NCI-H187 (cell line): Measurements from ENCODE around the gene TRIM71.

Experiments
- DNase-seq, 2 experiments: peaks; one replicate each; lab custom pipeline; 2025; lab: John Stamatoyannopoulos, UW

The TRIM71 gene

DNA sequence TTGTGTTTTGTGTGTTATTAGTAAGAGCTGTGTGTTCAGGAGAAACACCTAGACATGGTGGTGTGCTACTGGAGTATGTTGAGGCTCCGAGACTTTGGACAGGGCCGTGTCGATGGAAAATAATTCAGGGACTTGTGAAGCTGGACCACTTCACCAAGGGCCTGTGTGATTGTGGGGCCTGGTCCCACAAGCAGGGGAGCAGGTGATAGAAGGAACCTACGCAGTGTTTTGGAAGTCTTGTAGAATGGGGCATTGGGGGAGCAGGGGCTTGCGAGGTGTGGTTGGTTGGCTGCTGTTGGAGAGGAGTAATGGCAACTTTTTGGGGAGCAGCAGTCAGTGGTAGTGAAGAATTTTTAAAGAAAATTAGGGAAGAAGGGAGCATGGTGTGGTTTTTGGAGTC, 48.7 kb downstream of the TRIM71 start:
- DNase-seq: no peak

DNA sequence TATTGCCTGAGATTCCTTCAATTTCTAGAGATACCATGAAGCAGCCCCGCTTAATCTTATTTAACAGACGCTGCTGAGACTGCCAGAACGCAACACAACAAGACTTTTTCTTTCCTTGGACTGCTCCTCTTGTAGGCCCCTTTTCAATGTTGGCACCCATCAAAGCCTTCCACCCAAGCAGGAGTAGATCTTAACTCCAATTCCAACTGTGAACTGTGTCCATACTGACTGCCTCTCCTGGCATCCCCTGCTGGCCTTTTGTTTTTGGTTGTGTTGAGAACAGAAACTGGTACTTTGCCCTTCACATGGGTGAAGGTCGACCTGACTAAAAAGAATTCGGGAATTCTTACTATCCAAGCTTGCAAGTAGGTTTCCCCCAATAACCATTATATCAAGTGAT, 50.2 kb downstream of the TRIM71 start:
- DNase-seq: no peak

DNA sequence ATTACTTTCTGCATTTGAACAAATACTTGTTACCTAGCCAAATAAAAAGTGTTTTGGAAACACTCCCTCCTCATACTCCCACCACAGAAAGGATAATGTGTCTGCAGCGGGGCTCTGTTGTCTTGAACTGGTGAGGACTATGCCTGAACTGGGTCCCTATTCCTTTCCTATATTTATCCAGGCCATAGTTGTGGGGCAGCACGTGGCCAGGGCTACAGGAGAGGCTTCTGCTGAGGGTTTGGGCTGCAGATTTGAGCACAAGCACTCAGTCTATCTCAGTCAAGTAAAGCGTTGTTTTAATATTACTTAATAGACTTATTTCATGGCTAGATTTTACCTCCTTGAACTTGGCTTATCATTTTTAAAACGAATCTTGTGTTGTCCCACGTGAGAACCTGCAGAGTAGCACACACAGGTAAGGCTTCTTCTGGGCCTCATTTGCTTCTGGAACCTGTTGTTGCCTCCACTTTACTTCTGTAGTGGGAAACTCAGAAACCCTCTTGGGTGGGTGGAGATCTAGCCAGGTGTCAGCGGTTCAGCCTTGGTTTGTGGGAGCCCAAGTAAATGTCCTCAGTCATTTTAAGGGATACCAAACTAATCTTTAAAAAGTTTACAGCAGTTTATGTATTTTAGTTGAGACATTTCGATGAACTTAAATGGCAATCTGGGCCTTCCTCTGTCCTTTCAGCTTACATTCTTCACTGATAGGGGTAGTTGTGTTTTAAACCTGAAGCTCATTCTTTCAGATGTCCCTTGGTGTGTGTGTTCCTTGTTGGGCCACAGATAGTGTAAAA, 51.1 kb downstream of the TRIM71 start:
- DNase-seq: no peak

DNA sequence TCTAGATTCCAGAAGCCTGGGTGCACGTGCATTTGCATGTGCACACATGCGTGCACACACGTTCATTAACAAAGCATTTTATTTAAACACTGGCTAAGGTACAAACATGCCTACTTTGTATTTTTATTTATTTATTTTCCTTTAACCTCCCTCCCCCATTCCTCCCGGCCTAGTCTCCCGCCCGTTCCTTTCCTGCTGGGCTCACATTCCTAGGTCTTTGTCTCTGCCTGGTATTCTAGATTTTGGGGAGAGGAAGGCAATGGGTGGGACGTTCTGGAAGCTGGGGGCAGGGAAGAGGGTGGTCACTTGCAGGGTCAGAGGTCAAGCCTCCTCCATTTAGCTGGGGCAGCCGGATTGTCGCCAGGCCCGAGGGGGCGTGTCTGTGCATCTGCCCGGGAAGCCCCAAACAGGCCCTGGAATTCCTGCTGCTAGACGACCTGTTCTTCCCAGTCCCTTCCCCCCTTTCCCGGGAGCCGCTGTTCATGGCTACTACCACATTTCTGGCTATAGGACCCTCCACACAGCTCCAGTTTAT, 51.8 kb downstream of the TRIM71 start:
- no peak for DNase-seq

DNA sequence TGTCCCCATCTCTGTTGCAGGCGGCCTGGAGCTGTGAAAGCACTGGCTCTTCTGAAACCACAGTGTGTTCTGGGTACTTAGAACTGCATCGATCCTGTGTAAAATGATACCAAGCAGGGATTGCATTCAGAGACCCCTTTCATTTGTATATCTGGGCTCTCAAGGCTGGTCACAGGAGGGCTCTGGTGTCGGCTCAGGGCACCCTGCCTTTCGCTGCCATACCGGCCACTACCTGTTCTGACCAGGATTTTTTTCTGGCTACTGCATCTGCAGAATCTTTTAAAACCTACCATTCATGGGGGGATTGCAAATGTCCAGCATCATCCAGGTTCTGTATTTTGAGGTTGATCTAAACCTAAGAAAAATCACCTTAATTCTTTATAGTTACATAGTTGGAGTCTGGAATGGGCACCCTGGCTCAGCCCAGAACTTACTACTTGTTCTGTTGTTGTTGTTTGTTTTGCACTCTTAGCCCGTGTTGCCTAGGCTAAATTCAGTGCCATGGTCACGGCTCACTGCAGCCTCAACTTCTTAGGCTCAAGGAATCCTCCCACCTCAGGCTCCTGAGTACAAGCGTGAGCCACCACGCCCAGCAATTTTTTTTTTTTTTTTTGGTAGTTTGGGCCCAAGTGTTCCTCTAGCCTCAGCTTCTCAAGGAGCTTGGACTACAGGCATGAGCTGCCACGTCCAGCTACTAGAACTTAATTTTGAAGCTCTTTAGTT, 52.7 kb downstream of the TRIM71 start:
- no peak for DNase-seq

DNA sequence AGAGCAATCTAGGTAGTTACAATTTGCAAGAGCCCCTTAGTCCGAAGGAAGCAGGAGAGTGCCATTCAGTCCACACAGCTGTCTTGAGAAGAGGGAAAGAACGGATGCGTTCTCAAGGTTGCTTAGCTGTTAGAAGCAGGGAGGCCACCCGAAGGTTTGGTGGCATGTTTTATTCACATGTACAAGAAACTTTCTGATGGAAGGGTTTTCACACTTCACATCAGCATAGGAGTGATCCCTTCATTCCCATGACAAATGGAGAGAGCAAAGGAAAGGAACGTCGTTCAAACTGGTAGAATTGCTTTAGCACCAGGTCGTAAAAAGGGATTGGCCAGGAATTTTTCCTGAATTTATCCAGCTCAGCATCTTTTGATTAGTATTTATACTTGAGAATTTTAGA, 53.5 kb downstream of the TRIM71 start:
- no peak for DNase-seq

DNA sequence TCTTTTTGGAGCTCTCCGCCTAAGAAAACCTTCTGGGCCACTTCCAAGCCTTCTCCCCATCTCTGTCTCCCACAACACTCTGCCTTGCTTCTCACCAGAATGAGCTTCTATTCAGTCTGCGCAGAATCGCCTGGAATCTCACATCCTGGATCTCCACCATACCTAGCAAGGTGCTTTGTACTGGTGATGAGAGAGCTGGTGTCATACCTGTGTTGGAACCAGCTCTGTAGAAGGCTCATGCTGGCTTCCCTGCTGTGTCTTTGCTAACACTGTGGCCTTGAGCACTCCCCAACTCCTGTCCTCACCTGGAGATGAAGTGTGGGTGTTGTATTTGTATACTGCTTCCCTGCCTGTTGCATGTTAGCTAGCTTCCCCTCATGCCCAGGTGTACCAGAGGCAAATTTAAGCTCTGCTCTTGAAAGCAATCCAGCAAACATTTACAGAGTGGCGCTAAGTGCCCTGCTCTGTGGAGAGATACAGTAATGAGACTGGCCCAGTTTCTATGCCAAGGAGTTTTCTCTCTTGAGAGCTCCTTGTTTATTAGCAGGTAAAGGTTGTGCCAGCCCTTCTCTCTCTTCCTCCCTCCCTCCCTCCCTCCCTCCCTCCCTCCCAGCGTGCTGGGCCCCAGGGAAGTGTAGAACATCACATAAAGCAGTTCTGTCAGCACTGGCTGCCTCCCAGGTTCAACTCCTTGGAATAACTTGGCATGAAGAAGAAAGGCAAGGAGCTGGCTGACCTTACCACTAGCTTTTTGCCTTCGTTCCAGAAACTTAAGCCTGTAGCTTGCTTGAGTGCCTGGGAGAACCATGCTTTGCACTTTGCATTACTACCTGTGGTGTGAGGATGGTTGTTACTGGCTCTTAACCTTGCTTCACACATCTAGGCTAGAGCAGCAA, 54.9 kb downstream of the TRIM71 start:
- DNase-seq: peak in 1 of 2 experiments; percentile 54

DNA sequence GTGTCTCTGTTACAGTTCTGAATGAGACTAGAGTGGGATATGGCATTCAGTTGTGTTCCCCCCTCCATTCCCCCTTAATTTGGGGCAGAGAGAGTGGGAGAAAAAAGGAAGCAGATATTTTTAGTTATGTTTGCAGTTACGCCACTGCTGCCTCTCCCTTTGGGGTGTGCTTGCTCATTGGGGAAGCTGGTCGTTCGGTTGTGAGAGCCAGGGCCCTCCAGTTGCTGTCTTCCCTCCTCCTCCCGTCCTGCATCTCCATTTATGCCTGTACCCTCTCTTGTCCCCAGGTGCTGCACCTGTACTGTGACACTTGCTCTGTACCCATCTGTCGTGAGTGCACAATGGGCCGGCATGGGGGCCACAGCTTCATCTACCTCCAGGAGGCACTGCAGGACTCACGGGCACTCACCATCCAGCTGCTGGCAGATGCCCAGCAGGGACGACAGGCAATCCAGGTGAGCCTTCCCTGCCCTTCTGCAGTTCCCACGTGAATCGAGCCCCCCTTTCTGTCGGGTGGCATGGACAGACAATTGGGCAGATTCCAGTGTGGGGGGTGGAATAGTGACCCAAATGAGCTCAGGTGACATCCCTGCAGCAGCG, 55.8 kb downstream of the TRIM71 start:
- no peak for DNase-seq

DNA sequence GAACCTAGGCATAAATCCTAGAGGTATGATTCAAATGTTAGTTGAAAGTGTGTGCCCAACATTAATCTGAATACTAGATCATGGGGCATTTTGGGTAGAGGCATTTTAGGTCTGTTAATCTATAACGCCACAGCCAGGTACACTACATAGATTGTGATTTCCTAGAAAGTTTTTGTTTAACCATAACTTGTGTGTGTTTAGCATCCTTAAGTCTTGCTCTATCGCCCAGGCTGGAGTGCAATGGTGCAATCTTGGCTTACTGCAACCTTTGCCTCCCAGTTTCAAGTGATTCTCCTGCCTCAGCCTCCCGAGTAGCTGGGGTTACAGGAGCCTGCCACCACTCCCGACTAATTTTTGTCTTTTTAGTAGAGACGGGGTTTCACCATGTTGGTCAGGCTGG, 59.1 kb downstream of the TRIM71 start:
- DNase-seq: no peak

DNA sequence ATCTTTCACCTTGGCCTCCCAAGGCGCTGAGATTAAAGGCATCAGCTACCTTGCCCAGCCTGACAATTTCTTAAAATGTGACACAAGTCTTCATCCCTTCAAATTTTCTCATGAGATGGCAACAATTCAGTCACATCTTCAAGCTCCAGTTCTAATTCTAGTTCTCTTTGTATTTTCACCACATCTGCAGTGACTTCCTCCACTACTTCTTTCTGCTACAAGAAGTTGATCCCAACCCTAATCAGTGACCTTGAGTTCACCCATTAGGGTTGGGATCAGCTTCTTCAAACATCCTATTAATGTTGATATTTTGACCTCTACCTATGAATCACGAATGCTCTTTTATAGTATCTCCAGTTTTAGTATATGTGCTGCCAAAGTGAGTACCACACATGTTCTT, 59.8 kb downstream of the TRIM71 start:
- no peak for DNase-seq

DNA sequence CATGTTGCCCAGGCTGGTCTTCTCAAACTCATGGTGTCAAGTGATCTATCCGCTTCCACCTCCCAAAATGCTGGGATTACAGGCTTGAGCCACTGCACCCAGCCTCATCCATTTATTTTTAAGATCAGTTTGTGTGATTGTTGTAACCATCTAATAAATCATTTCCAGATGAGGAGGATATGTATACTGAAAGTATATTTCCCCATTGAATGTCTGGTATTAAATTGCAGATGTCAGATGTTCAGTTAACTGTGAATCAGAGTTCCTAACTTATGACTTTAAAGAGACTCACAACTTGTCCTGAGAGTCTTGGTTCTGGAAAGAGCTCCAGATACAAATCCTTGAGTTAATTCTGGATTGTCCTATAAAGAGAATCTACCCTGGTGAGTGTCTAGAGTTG, 62.4 kb downstream of the TRIM71 start:
- no peak for DNase-seq

DNA sequence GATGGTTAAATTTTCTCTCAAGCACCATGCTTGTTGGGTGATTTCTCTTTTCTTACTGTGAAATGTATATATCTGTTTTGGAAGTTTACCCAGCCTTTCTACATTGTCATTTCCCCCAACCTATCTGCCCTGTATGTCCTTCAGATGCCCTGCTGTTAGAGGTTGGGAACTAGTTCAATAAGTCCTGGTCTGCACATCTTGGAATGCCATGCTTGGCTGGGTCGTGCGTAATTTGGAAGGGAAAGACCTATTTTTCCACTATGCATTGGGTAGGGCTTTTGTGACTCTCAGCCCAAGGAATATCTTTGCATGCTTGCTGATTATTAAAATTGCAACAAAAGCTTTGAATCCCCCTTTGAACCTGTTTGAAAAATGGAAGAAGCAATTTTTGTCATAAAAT, 63.8 kb downstream of the TRIM71 start:
- no peak for DNase-seq

DNA sequence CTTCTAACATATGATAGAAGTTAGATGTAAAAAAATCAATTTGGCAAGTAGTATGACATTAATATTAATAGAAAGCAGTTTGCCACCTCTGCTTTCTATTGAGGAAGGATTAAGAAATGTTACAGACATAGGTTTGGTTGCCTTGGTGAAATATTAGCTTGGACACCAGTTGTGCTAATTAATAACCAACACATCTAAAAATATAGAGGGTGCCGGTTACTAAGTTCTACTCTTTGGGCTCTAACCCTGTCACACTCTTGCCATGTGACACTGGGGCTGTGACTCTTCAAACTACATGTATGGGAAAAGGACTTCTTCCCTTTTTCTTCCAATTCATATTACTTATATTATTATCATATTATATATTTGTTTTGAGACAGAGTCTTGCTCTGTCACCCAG, 64.4 kb downstream of the TRIM71 start:
- no peak for DNase-seq

DNA sequence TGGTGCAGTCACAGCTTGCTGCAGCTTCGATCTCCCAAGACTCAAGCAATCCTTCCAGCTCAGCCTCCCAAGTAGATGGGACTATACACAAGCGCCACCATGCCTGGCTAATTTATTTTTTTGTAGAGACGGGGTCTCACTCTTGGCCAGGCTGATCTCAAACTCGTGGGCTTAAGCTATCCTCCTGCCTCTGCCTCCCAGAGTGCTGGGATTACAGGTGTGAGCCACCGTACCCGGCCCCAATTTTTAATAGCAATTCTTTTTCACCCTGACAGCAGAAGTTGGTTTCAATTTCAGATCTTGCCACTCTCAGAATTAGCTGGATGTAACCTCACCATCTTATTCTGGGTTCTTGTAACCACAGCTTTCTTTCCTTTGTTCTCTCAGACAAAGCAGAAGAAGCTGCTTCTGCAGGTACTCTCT, 64.8 kb downstream of the TRIM71 start:
- DNase-seq: no peak

DNA sequence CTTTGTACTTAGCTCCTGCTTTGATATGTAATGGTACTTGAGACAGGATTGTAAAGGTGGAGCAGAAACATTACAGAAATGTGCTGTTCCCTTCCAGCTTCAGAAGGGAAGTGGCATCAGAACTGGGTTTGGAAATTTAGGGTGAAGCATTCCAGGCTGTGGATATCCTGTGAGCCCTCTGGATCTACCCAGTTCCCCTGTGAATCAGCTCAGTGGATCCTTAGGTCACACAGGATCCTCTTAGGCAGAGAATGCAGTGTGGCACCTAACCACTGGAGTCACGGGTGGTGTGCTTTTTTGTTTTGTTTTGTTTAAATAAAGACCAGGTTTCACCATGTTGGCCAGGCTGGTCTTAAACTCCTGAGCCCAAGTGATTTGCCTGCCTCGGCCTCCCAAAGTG, 66.0 kb downstream of the TRIM71 start:
- no peak for DNase-seq

DNA sequence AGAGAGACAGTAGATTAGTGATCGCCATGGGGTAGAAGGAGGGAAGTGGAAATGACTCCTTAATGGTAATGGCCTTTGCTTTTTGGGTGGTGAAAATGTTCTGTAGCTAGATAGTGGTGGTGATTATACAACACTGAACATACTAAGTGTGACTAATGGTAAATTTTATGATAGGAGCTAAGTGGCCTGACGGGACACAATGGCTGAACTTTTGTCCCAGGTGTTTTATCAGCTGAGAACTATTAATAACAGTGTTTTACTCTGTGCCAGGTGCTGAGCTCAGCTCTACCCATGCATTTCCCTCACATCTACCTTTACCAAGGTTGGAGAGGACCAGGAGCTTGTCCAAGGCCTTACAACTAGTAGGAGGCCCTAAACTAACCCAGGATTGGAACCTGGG, 66.8 kb downstream of the TRIM71 start:
- no peak for DNase-seq

DNA sequence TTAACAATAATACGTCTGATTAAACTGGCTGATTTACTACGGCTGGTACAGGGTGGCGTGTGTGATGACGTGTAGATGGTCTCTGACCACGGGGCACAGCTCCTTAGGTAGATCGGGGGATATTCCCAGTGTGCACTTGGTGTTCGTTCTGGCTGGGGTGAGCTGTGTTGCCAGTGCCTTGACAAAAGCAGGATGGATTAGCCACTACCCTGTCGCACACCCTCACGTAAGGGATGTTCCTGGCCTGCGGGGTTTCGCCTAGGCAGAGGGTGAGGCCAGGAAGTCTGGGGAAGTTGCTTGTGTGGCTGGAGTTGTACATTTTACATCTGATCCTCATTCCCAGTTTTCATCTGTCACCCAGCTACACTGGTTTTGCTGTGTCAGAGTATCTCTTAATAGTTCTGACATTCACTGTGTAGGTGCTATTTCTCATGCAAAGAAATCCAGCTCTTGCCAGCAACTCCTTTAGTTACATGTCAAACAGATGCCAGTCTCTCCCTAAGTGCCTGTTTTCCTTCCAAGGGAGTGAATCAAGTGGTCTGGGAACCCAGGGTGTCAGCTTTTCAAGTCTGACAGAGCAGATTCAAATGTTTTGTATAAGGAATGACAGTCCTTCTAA, 67.6 kb downstream of the TRIM71 start:
- DNase-seq: no peak

DNA sequence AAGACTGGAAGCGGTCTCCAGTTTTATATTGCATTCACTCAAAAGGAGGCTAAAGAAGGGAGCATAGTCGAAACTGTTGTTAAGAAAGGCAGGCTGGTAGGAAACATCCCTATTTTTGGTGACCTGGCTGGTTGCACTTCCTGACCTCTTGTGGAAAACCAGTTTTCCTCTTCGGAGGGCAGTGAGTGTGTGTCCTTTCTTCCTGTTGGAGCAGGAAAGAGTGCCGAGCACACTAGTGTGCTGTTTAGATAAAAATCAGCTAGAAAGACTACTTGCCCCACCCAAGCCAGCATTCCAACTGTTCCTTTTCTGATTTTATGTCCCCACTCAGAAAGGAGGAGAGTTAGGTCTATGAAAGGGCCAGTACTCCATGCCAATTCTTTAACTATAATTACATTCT, 68.5 kb downstream of the TRIM71 start:
- no peak for DNase-seq

DNA sequence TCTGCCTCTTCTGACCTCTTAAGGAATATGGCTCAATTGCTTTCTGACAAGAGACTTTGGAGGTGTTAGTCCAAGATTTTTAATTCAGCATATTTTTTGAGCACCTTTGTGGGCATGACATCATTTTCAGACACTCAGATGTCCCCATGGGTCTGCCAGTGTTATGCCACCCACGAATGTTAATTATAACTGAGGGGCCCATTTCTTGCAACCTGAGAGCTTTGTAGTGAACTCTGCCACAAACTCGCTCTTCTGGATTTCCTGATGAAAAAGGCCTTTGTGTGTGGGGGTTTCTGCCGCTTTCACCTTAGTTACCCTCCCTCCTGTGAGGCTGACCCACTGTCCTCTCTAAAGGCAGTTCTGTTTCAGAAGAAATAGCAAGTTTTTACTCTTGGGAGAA, 69.1 kb downstream of the TRIM71 start:
- DNase-seq: no peak

DNA sequence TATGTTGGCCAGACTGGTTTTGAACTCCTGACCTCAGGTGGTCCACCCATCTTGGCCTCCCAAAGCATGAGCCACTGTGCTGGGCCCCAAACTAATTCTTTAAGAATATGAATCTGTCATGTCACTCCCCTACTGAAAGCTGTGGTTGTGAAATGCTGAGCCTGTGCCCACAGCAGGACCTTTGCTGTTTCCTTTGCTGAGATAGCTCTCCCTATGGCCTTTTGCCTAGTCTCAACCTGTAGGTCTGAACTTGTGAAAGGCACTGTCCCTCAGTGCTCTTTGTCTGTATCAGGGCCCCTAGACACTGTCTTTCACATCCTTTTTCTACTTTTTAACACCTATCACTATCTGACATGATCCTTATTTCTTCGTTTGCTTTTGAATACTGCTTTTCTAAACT, 70.9 kb downstream of the TRIM71 start:
- DNase-seq: no peak
